HUES6 (cell line): Measurements from ENCODE around the gene C2orf92.

Source experiments
- H3K27ac ChIP-seq: 2 replicates; pipeline ENCODE4 v1.7.0; 2013; ENCODE audit warnings: low read depth, mild to moderate bottlenecking, low read length, inconsistent platforms
- H3K27me3 ChIP-seq: 2 replicates; pipeline ENCODE4 v1.6.1; 2013; ENCODE audit warnings: low read length; ENCODE audit not compliant: control insufficient read depth, insufficient read depth
- H3K36me3 ChIP-seq: 2 replicates; pipeline ENCODE4 v1.6.1; 2013; ENCODE audit warnings: low read length; ENCODE audit not compliant: control insufficient read depth, insufficient read depth
- H3K4me1 ChIP-seq: 2 replicates; pipeline ENCODE4 v1.6.1; 2013; ENCODE audit warnings: low read length; ENCODE audit not compliant: control insufficient read depth, insufficient read depth
- H3K4me3 ChIP-seq: 2 replicates; pipeline ENCODE4 v1.5.1; 2013; ENCODE audit warnings: low read depth, low read length
- H3K9ac ChIP-seq: one replicate; pipeline ENCODE4 v1.6.1; 2013; ENCODE audit warnings: mild to moderate bottlenecking, low read length
- H3K9me3 ChIP-seq: 2 replicates; pipeline ENCODE4 v1.6.1; 2013; ENCODE audit warnings: low read depth, low read length; ENCODE audit not compliant: control insufficient read depth, insufficient read depth

The C2orf92 gene

DNA sequence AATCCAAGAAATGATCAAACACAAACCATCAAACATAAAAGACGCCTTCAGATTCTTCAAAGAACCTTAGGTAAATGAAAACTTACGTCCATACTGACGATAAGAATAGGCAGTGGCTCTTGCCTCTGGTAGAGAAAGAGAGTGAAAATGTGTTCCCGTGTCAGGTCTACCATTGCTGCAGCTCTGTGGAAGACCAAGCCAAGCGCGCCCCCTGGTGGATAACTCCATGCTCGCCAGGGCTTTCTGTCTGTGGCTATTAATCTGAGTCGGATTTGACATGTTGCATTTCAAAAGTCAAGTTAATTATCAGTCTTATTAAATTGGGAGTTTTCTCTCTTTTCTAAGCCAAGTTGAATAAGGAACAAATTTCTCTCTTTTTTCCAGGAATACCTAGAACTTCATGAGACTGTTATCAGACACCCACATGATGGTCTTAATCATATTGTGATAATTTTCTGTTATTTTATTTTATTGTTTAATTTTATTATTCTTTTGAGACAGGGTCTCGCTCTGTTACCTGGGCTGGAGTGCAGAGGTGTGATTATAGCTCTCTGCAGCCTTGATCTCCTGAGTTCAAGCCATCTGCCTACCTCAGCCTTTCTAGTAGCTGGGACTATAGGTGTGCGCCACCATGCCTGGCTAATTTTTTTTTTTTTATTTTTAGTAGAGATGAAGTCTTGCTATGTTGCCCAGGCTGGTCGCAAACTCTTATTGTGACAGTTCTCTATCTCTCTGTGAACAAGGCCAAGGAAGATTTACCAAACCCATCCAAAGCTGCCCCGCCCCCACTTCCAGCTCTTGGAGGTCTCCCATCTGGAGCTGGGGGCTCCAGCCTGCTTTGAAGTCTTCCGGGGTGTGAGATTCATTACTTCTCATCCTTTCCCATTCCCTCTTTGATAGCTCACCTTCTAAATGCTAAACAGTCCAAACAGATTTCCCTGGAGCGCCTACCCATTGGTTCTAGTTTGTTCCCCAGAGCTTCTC, 28.0 kb downstream of the C2orf92 start:
- no peak overlapping the region for H3K4me3 ChIP-seq
- no peak overlapping the region for H3K27ac ChIP-seq
- peaks cover 3% of the 10 kb centered on the region for H3K4me1 ChIP-seq
- H3K9ac ChIP-seq, result no peak overlapping the region
- no peaks in the 10 kb centered on the region for H3K27me3 ChIP-seq
- no peaks in the 10 kb centered on the region for H3K36me3 ChIP-seq
- no peaks in the 10 kb centered on the region for H3K9me3 ChIP-seq

DNA sequence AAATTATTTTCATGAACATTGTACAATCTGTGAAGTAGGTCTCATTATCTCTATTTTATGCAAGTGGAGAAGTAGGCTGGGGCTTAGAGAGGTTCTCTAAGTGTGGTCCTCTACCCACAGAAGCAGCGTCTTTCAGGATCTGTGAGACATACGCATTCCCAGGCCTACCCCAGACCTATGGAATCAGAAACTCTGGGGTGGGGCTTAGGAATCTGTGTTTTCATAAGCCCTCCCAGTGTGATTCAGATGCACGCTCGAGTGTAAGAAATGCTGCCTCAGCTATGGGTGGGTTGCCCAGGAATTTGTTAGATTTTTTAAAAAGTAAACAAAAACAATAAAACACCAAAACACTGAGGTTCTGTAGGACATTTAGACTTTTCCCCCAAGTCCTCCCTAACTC, 29.0 kb downstream of the C2orf92 start:
- Histone ChIP-seq H3K4me3 (no peak overlapping the region), H3K27ac (no peak overlapping the region), H3K4me1 (peaks cover 3% of the 10 kb centered on the region), H3K27me3 (no peaks in the 10 kb centered on the region), H3K9ac (no peak overlapping the region), H3K36me3 (no peaks in the 10 kb centered on the region), H3K9me3 (no peaks in the 10 kb centered on the region)

DNA sequence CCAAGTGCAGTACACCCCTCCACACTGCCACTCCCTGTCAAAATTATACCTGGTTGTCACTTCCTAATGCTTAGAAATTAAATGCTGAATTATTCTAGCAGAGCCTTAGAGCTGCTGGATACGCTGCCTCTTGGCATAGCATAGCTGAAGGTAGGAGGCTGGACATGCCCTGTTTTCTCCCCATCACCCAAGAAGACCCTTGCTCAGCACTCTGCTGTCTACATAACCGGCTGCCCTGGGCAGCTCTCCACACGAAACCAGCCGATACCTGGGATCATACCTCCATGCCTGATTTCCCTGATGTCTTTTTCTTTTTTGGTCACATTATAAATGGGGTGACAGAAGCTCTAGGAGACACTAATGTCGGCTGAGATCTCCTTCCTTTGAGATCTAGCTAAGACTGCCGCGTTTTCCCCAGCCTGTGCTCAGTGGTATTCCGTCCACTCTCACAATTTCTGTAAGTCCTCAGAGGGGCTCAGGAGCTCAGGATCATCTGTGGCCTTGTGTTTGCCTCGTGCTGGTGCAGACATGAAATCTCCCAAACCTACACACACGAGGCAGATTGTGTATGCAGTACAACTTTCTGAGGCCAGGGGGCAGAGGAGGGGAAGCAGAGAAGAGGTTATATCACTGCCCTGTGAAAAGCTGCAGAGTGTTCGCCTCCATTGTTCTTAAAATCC, 30.4 kb downstream of the C2orf92 start:
- no peaks in the 10 kb centered on the region for H3K9me3 ChIP-seq
- no peaks in the 10 kb centered on the region for H3K36me3 ChIP-seq
- H3K4me3 ChIP-seq, result no peak overlapping the region
- no peak overlapping the region for H3K27ac ChIP-seq
- H3K9ac ChIP-seq, result no peak overlapping the region
- peaks cover 3% of the 10 kb centered on the region for H3K4me1 ChIP-seq
- no peaks in the 10 kb centered on the region for H3K27me3 ChIP-seq

DNA sequence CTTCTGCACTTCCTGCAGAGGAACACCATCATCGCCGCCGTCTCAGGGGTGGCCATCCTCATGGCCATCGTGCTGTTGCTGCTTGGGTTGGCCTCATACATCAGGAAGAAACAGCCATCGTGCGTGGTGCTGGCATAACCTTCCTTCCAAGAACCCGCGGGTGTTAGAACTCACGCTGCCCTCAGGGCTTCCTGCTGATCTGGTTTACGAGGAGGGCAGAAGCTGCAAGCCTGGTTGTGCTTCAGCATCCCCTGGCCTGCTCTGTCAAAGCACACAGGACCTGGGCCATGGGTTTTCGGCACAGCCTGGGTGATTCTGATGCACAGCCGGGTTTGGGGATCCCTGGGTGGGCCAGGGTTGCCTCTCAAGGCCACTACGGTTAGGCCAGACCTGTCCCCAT, 31.7 kb downstream of the C2orf92 start:
- Histone ChIP-seq H3K9ac (no peak overlapping the region), H3K4me1 (peaks cover 3% of the 10 kb centered on the region), H3K4me3 (no peak overlapping the region), H3K27me3 (no peaks in the 10 kb centered on the region), H3K27ac (no peak overlapping the region), H3K9me3 (no peaks in the 10 kb centered on the region), H3K36me3 (no peaks in the 10 kb centered on the region)

DNA sequence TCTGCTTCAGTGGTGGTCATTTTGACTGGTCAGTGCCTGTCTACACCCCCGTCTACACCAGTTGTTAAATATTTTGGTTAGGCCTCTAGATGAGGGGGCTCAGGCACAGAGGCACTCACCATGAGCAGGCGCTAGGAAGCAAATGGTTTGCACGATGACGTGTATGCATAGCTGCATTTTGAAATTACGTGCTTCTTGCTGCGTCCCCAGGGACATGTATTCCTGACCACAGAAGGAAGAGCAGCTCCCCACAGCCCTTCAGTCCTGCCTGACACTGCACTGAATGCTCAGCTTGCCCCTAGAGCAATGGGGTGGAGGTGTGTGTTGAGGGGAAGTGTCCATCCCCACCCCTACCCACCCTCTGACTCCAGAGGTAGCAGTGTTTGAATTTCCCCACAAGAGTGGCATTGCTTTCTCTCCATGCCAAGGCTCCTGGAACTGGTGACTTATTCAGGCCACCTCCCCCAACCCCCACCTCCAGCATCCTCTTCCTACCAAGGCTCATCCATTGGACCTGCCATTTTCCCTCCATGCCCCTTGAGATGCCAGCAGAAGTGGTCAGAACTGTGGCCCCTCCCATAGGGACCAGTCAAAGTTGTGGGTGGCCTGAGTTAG, 32.4 kb downstream of the C2orf92 start:
- Histone ChIP-seq H3K27me3 (no peaks in the 10 kb centered on the region), H3K4me3 (no peak overlapping the region), H3K27ac (no peak overlapping the region), H3K9me3 (no peaks in the 10 kb centered on the region), H3K36me3 (no peaks in the 10 kb centered on the region), H3K4me1 (peaks cover 3% of the 10 kb centered on the region), H3K9ac (no peak overlapping the region)

DNA sequence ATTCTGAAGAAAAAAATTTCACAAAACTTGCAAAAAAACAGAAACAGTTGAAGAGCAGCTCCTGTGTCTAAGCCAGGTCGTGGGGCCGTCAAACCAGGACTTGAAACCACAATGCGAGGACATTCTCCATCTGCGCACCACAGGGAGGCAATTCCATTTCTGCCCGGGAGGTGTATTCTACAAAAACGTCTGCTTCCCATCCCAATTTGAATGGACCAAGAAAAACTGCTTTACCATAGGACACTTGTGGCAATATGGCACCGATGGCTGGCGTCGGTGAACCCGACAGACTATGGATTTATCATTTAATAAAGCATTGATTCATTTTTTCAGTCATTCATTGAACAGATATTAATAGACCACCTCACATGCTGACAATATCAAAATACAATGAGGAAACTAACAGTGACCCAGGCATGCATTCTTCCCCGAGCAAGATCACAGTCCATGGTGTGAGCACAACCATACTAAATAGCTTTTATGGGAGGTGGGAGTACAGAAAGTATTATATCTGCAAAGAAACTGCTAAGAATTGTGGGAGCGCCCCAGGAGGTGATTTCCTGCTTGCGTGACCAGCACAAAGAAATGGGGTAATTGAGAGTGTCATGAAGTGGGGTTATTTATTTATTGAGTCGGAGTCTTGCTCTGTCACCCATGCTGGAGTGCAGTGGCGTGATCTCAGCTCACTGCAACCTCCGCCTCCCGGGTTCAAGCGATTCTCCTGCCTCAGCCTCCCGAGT, 33.4 kb downstream of the C2orf92 start:
- no peak overlapping the region for H3K4me3 ChIP-seq
- H3K27me3 ChIP-seq, result no peaks in the 10 kb centered on the region
- H3K36me3 ChIP-seq, result no peaks in the 10 kb centered on the region
- no peak overlapping the region for H3K27ac ChIP-seq
- H3K4me1 ChIP-seq, result peaks cover 3% of the 10 kb centered on the region
- no peak overlapping the region for H3K9ac ChIP-seq
- H3K9me3 ChIP-seq, result no peaks in the 10 kb centered on the region

- H3K27me3 ChIP-seq, result no peaks in the 10 kb centered on the region
- no peaks in the 10 kb centered on the region for H3K36me3 ChIP-seq
- H3K27ac ChIP-seq, result no peak overlapping the region
- H3K9me3 ChIP-seq, result no peaks in the 10 kb centered on the region
- no peak overlapping the region for H3K4me3 ChIP-seq
- H3K4me1 ChIP-seq, result peaks cover 3% of the 10 kb centered on the region
- H3K9ac ChIP-seq, result no peak overlapping the region
These were observed 34.2 kb downstream of the C2orf92 start for GRCh38 chr2:97703741-97704140.

- H3K4me1 ChIP-seq, result peaks cover 3% of the 10 kb centered on the region
- H3K9me3 ChIP-seq, result no peaks in the 10 kb centered on the region
- no peaks in the 10 kb centered on the region for H3K36me3 ChIP-seq
- H3K27me3 ChIP-seq, result no peaks in the 10 kb centered on the region
- H3K27ac ChIP-seq, result no peak overlapping the region
- H3K9ac ChIP-seq, result no peak overlapping the region
- no peak overlapping the region for H3K4me3 ChIP-seq
These were observed 35.5 kb downstream of the C2orf92 start for GRCh38 chr2:97704989-97705388.

GRCh38 chr2:97706112-97706511, 36.6 kb downstream of the C2orf92 start:
- Histone ChIP-seq H3K9ac (no peak overlapping the region), H3K36me3 (no peaks in the 10 kb centered on the region), H3K9me3 (no peaks in the 10 kb centered on the region), H3K27ac (no peak overlapping the region), H3K4me3 (no peak overlapping the region), H3K4me1 (peaks cover 5% of the 10 kb centered on the region; the same call in 1 of the 2 replicates), H3K27me3 (no peaks in the 10 kb centered on the region)

DNA sequence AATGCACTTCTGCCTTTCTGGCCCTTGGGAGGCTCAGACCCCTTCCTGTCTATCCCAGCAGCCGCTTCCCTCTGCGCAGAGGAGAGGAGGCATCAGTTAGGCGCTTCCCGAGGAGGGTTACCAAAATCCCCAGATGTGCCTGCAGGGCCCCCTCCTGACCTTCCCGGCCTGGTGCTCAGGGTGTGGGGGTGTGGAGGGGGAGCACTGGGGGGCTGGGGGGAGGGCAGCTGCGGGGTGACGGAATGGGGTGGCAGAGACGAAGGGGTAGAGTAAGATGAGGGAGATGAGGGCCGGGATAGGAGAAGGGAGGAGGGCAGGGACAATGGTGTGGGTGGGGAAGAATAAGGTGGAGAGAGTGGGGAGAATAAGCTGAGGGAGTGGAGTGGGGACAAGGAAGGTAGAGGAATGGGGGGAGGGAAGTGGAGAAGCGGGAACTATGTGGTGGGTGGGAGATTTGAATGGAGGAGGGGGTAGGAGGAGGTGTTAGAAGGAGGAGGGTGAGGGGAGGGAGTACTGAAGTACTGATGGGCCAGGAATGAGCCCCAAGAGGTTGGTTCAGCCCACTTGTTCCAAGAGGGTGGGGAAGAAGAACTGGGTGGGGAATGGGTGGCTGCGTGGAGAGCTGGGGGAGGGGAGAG, 37.3 kb downstream of the C2orf92 start:
- no peak overlapping the region for H3K27ac ChIP-seq
- no peak overlapping the region for H3K4me3 ChIP-seq
- H3K36me3 ChIP-seq, result no peaks in the 10 kb centered on the region
- no peak overlapping the region for H3K9ac ChIP-seq
- H3K9me3 ChIP-seq, result no peaks in the 10 kb centered on the region
- H3K27me3 ChIP-seq, result no peaks in the 10 kb centered on the region
- H3K4me1 ChIP-seq, result peaks cover 9% of the 10 kb centered on the region; the same call in 1 of the 2 replicates
